GM12801 (cell line): ENCODE data around the gene MIR17HG.

ENCODE experiments used
- TF ChIP-seq, protein P1 (sequence below): IDR thresholded peaks from one replicate; pipeline ENCODE4 v1.5.1; 2011; ENCODE audit warnings: control low read depth; ENCODE audit not compliant: insufficient read length; ENCODE audit errors: extremely low read depth

Gene MIR17HG

DNA sequence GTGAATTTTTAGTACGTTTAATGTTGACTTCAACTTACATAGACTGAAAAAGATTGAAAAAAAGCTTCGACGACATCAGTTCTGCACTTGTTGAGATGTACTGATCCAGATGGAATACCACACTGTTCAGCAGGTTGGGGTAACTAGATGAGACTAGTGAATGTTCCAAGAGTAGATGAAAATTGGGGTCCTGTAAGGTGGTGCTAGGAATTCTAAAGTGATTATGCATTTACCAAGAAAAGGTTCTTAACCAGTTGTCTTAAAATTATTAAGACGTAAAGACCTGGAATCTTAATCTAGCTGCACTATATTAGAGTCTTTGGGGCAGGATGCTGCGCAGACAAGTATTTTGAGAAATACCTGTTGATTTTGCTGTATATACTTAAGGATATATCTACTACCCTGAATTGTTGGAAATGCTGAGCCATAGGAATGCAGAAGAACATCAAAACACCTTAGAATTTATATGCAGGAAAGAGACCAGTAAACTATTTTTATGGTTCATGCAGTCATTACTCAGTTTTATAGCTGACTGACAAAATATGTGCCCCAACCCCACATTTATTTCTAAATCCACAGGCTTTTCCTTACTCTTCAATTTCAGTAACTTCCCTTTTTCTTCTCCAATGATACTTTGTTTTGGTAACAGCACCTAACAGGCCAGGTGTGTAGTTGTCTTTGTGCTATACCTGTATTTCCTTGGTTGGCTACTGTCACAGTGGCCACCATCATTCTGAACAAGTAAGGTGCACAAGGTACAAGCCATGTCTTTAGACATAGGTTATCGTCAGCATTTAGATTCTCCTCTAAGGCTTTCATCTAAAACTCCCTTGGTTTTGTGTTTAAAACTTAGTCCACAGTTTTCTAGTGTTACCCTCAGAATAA lies 8.6 kb downstream of the MIR17HG start:
- TF ChIP-seq, protein P1, sequence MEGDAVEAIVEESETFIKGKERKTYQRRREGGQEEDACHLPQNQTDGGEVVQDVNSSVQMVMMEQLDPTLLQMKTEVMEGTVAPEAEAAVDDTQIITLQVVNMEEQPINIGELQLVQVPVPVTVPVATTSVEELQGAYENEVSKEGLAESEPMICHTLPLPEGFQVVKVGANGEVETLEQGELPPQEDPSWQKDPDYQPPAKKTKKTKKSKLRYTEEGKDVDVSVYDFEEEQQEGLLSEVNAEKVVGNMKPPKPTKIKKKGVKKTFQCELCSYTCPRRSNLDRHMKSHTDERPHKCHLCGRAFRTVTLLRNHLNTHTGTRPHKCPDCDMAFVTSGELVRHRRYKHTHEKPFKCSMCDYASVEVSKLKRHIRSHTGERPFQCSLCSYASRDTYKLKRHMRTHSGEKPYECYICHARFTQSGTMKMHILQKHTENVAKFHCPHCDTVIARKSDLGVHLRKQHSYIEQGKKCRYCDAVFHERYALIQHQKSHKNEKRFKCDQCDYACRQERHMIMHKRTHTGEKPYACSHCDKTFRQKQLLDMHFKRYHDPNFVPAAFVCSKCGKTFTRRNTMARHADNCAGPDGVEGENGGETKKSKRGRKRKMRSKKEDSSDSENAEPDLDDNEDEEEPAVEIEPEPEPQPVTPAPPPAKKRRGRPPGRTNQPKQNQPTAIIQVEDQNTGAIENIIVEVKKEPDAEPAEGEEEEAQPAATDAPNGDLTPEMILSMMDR, result no peak

- TF ChIP-seq, protein P1, result no peak
Observed at GRCh38 chr13:91356919-91357612, 9.6 kb downstream of the MIR17HG start.

GRCh38 chr13:91357613-91358386 lies 10.3 kb downstream of the MIR17HG start:
- TF ChIP-seq, protein P1, result no peak

- TF ChIP-seq, protein P1, result no peak
Observed at GRCh38 chr13:91358387-91358782, 10.9 kb downstream of the MIR17HG start.

GRCh38 chr13:91359111-91359510 lies 11.6 kb downstream of the MIR17HG start:
- TF ChIP-seq, protein P1, result no peak

DNA sequence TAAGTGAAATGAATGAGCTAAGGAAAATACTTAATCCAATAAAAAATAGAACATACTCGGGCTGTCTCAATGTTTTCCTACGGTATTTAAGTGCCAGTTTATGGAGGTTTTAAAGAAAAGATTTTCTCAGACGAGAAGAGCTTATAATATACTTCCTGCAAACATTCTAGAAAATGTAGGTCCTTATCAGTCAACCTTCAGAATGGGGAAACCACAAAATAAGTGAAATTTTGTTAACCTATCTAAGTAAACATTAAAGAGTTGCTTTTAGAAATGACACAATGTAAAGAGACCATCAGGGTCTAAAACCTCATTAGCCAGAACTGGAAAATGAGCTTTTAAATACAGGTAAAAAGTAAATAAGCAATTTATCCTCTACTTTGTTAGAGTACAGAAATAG lies 12.1 kb downstream of the MIR17HG start:
- TF ChIP-seq, protein P1, result no peak

DNA sequence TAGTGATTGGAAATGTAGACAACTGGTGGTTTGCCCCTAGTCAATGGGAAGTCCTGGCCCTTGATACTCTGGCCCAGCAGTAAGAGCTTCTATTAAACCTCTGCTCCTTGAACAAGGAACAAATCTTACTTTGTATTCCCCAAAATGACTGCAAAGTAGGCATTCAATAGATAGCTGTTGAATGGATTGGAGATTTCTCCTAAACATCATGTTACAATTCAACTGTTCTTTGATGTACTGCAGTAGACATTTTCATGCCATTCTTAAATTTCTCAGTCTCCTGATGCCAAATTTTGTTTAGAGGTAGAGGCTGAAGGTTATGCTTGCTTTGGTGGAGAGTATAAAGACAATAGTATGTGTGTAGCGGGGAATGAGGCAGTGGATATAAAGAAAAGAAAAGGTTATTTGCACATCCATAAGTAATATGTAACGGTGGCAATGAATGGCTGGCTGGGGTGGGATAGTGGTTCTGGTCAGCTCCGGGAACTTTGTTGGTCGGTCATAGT lies 12.8 kb downstream of the MIR17HG start:
- TF ChIP-seq, protein P1, result no peak
